ENCODE results near the gene ANKH.
A peak's percentile ranks its signal among the peaks of the same experiment; 100 is the strongest.

The ANKH gene

DNA sequence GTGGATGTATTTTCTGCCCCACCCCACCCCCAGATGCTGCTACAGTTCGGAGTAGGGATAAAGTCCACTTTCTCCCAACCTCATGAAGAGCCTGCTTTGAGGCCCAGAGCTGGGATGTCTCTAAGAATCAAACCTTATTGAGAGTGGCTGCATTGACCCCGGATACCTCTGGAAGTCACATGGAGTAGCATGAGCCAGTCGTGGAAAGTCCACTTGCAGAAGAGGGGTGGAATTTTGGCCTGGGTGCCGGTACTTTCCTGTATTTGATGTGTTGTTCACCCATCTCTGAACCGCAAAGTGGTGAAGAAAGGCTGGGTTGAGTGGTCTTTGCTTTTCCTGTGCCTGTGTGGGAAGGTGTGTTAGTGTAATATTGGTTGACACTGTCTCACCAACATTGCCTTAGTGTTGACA, 203.4 kb downstream of the ANKH start:
- Histone ChIP-seq H3K79me2 (ENCODE audit: insufficient read depth, low read length) (peaks cover 91% of the 10 kb centered on the region), H4K20me1 (ENCODE audit: insufficient read depth, low read length, poor library complexity, severe bottlenecking) (peaks cover 82% of the 10 kb centered on the region), H3K9me2 (replicated peaks; ENCODE audit: low read depth, low read length) (no peaks in the 10 kb centered on the region), H3K4me2 (ENCODE audit: low read depth, low read length, poor library complexity, severe bottlenecking) (peak overlapping the region; percentile 97), H3K9me3 (ENCODE audit: insufficient read depth, low read depth, low read length) (no peaks in the 10 kb centered on the region), H2AFZ (ENCODE audit: low read length) (no peak overlapping the region), H3K27me3 (ENCODE audit: insufficient read depth, low read length, poor library complexity, severe bottlenecking) (no peaks in the 10 kb centered on the region), H3K4me3 (ENCODE audit: low read length, poor library complexity, severe bottlenecking) (peak overlapping the region; percentile 82), H3F3A (ENCODE audit: low read depth) (no peaks in the 10 kb centered on the region), H3K36me3 (ENCODE audit: insufficient read depth, low read length) (no peaks in the 10 kb centered on the region), H3K9ac (ENCODE audit: low read depth, low read length, poor library complexity, severe bottlenecking) (peak overlapping the region; percentile 89), H3K4me1 (ENCODE audit: insufficient read depth, low read length, poor library complexity, severe bottlenecking) (peaks cover 80% of the 10 kb centered on the region)
- TF ChIP-seq, protein P1, sequence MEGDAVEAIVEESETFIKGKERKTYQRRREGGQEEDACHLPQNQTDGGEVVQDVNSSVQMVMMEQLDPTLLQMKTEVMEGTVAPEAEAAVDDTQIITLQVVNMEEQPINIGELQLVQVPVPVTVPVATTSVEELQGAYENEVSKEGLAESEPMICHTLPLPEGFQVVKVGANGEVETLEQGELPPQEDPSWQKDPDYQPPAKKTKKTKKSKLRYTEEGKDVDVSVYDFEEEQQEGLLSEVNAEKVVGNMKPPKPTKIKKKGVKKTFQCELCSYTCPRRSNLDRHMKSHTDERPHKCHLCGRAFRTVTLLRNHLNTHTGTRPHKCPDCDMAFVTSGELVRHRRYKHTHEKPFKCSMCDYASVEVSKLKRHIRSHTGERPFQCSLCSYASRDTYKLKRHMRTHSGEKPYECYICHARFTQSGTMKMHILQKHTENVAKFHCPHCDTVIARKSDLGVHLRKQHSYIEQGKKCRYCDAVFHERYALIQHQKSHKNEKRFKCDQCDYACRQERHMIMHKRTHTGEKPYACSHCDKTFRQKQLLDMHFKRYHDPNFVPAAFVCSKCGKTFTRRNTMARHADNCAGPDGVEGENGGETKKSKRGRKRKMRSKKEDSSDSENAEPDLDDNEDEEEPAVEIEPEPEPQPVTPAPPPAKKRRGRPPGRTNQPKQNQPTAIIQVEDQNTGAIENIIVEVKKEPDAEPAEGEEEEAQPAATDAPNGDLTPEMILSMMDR (conservative IDR thresholded peaks at IDR 0.05; ENCODE audit: low read length): no peak
- no peak for TF ChIP-seq EZH2phosphoT487 (IDR thresholded peaks at IDR 0.05; ENCODE audit: borderline replicate concordance)

DNA sequence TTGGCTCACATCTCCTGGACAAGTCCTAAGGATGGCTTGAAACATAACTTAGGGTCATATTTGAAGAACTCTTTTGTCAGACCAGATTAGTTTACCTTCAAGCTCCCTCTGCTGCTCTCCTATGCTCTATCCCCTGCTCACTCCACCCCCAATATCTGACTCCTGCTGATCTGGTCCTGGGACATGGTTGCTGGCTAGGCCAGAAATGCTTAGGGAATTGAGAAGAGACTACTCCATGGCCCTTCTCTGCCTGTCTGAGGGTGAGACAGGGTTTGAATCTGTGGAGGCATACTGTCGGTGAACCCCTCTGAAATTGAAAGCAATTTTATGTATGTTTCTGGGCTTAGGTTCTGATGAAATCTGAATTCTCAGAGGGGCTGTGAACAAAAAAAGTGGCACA, 203.8 kb downstream of the ANKH start:
- H3K27me3 ChIP-seq (ENCODE audit: insufficient read depth, low read length, poor library complexity, severe bottlenecking): no peaks in the 10 kb centered on the region
- no peak overlapping the region for H2AFZ ChIP-seq (ENCODE audit: low read length)
- peaks cover 80% of the 10 kb centered on the region for H3K4me1 ChIP-seq (ENCODE audit: insufficient read depth, low read length, poor library complexity, severe bottlenecking)
- H3K79me2 ChIP-seq (ENCODE audit: insufficient read depth, low read length): peaks cover 91% of the 10 kb centered on the region
- H4K20me1 ChIP-seq (ENCODE audit: insufficient read depth, low read length, poor library complexity, severe bottlenecking): peaks cover 77% of the 10 kb centered on the region
- H3K9me2 ChIP-seq (replicated peaks; ENCODE audit: low read depth, low read length): no peaks in the 10 kb centered on the region
- H3K4me3 ChIP-seq (ENCODE audit: low read length, poor library complexity, severe bottlenecking): peak overlapping the region; percentile 82
- H3K9me3 ChIP-seq (ENCODE audit: insufficient read depth, low read depth, low read length): no peaks in the 10 kb centered on the region
- H3K4me2 ChIP-seq (ENCODE audit: low read depth, low read length, poor library complexity, severe bottlenecking): peak overlapping the region; percentile 97
- H3K9ac ChIP-seq (ENCODE audit: low read depth, low read length, poor library complexity, severe bottlenecking): peak overlapping the region; percentile 89
- no peaks in the 10 kb centered on the region for H3K36me3 ChIP-seq (ENCODE audit: insufficient read depth, low read length)
- H3F3A ChIP-seq (ENCODE audit: low read depth): no peaks in the 10 kb centered on the region
- TF ChIP-seq, protein P1 (conservative IDR thresholded peaks at IDR 0.05; ENCODE audit: low read length): no peak
- TF ChIP-seq EZH2phosphoT487 (IDR thresholded peaks at IDR 0.05; ENCODE audit: borderline replicate concordance): no peak

DNA sequence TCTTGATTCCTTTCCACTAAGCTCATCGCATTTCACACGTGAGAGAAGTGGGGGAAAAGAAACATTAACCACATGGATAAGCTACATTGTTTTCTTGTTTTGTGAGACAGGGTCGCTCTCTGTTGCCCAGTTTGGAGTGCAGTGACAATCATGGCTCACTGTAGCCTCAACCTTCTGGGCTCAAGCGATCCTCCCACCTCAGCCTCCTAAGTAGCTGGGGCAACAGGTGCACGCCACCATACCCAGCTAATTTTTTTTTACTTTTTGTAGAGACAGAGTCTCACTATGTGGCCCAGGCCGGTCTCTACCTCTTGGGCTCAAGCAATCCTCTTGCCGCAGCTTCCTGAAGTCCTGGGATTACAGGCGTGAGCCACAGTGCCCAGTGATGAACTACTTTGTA, 204.3 kb downstream of the ANKH start:
- Histone ChIP-seq H3K4me2 (ENCODE audit: low read depth, low read length, poor library complexity, severe bottlenecking) (peak overlapping the region; percentile 97), H3K27me3 (ENCODE audit: insufficient read depth, low read length, poor library complexity, severe bottlenecking) (no peaks in the 10 kb centered on the region), H4K20me1 (ENCODE audit: insufficient read depth, low read length, poor library complexity, severe bottlenecking) (peaks cover 73% of the 10 kb centered on the region), H2AFZ (ENCODE audit: low read length) (no peak overlapping the region), H3K9me2 (replicated peaks; ENCODE audit: low read depth, low read length) (no peaks in the 10 kb centered on the region), H3K79me2 (ENCODE audit: insufficient read depth, low read length) (peaks cover 87% of the 10 kb centered on the region), H3K4me1 (ENCODE audit: insufficient read depth, low read length, poor library complexity, severe bottlenecking) (peaks cover 76% of the 10 kb centered on the region), H3K36me3 (ENCODE audit: insufficient read depth, low read length) (no peaks in the 10 kb centered on the region), H3K9ac (ENCODE audit: low read depth, low read length, poor library complexity, severe bottlenecking) (peak overlapping the region; percentile 89), H3K9me3 (ENCODE audit: insufficient read depth, low read depth, low read length) (no peaks in the 10 kb centered on the region), H3F3A (ENCODE audit: low read depth) (no peaks in the 10 kb centered on the region), H3K4me3 (ENCODE audit: low read length, poor library complexity, severe bottlenecking) (peak overlapping the region; percentile 82)
- TF ChIP-seq, protein P1 (conservative IDR thresholded peaks at IDR 0.05; ENCODE audit: low read length): no peak
- TF ChIP-seq EZH2phosphoT487 (IDR thresholded peaks at IDR 0.05; ENCODE audit: borderline replicate concordance): no peak
